ENCODE measurements around the gene NCDN.

Gene NCDN, protein sequence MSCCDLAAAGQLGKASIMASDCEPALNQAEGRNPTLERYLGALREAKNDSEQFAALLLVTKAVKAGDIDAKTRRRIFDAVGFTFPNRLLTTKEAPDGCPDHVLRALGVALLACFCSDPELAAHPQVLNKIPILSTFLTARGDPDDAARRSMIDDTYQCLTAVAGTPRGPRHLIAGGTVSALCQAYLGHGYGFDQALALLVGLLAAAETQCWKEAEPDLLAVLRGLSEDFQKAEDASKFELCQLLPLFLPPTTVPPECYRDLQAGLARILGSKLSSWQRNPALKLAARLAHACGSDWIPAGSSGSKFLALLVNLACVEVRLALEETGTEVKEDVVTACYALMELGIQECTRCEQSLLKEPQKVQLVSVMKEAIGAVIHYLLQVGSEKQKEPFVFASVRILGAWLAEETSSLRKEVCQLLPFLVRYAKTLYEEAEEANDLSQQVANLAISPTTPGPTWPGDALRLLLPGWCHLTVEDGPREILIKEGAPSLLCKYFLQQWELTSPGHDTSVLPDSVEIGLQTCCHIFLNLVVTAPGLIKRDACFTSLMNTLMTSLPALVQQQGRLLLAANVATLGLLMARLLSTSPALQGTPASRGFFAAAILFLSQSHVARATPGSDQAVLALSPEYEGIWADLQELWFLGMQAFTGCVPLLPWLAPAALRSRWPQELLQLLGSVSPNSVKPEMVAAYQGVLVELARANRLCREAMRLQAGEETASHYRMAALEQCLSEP

DNA sequence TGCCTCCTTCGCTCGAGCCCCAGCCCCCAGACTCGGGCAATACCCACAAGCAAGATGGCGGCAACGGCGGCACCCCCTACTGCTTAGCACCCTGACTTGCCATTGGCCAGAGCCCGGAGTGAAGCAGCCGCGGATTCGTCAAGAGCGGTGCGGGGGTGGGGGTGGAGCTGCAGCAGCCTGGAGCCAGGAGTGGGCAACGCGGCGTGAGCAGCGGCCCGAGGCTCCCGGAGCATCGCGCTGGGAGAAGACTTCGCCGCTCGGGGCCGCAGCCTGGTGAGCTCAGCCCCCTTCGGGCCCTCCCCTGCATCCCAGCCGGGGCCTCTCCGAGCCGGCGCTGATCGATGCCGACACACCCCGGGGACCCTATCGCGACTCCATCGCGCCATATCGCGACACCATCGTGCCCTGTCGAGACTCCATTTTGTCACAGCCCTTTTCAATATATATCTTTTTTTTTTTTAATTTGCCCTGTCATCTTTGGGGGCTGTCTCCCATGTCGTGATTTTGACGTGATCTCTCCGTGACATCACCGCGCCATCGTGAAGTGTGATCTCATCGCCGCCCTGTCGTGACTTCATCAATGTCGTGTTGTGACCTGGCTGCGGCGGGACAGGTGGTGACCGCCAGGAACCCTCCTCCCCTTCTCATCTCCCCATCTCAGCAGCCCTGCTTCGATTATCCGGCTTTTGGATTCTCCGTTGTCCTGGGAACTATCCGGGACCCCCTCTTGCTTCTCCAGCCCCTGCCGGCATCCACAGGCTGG, at the start of gene NCDN:
TSS of gene NCDN (plus strand) at position 189 of the 763 bp plus-strand sequence. CDS start at position 581, 392 bp downstream.
- peak; percentile 95 for DNase-seq

DNA sequence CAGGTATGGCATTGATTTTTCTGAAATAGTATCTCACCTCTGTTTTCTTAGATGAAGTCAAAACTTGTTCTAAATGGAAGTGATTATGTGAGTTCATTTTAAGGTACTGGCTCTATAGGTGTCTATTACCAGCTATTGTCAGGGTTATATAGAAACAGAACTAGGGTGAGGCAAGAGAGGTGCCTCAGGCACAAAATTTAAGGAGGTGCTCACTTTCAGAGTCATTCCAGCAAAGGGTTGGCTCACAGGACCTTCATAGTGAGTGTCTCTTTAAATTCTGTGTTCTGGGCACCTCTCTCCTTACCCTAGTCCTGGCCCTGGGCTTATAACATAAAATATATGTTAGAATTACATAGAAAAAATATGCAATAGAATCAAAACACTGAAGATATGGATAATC, 49.7 kb upstream of the NCDN start:
- no peak for DNase-seq

DNA sequence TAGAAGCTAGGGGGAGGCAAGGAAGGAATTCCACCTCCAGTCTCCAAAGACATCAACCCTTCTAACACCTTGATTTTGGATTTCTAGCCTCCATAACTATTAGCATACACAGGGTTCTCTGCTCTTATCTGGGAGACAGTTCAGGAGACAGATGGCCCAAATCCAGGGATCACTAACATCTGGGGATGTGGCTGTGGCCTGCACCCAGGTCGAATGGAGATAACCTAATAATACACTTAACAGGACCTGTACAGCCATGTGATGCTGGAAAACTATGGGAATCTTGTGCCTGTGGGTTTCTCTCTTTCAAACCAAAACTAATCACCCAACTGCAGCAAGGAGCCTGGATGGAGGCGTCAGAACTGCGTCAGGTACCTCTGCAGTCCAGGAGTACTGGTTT, 48.0 kb upstream of the NCDN start:
- DNase-seq, result no peak

DNA sequence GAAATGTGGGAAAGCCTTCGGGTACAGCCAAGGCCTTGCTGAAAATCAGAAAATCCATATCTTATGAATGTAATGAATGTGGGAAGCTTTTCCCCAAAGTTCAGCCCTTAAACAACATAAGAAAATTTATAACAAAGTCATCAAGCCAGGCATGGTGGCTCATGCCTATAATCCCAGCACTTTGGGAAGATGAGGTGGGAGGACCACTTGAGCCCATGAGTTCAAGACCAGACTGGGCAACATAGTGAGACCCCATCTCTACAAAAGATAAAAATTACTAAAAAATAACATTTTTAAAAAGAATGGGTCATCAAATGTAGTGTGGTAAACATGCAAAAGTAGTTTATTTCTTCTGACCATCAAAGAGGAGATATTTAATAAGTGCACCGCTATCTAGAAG, 46.3 kb upstream of the NCDN start:
- no peak for DNase-seq

DNA sequence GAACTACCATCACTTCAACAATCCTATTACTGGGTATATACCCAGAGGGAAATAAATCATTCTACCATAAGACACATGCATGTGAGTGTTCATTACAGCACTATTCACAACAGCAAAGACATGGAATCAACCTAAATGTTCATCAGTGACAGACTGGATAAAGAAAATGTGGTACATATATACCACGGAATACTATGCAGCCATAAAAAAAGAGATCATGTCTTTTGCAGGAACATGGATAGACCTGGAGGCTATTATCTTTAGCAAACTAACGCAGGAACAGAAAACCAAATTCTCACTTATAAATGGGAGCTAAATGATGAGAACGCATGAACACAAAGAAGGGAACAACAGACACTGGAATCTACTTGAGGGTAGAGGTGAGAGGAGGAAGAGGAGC, 39.4 kb upstream of the NCDN start:
- DNase-seq, result no peak

DNA sequence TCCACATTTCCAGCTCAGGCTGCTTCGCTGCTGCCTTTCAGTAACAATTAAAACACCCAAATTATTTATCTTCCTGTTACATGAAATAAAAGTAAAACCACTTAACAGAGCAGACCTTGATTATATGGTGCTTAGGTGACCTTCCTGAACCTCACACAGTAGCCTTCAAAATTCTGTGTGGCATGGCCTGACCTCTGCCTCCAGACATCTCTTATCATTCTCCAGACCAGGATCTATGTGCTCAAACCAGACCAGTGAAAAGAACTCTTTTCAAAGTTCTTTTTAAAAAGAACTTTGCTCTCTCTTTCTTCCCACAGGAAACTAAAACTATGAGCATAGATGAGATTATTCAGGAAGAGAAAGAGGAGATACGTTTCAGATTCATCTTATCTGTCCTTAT, 38.2 kb upstream of the NCDN start:
- DNase-seq, result no peak

DNA sequence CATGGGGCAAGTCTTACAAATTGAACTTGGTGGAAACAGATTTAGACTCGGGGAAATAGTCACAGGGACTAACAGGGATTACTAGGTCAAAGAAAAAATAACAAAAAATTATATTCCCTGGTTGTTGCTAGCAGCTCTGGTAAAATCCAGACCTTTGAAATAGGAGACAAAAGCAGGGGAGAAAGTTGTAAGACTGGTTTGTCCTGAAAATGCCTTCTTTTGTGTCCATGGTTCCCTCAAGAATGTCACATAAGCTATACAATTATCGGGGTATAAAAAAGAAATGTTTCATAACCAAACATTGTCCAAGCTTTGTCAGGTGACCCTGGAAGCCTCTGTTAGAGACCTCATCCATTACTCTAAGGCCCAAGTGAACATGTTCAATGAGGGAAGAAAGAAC, 33.5 kb upstream of the NCDN start:
- no peak for DNase-seq

DNA sequence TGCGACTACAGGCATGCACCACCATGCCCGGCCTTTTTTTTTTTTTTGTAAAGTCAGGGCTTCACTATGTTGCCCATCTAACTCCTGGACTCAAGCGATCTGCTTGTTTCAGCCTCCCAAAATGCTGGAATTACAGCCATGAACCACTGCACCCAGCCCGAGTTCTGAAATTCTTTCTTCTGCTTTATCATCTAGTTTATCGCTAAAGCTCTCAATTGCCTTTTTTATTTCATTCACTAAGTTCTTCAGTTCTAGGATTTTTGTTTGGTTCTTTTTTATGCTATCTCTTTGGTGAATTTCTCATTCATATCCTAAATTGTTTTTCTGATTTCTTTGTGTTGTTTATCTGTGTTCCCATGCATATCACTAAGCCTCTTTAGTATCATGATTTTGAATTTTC, 27.4 kb upstream of the NCDN start:
- no peak for DNase-seq

DNA sequence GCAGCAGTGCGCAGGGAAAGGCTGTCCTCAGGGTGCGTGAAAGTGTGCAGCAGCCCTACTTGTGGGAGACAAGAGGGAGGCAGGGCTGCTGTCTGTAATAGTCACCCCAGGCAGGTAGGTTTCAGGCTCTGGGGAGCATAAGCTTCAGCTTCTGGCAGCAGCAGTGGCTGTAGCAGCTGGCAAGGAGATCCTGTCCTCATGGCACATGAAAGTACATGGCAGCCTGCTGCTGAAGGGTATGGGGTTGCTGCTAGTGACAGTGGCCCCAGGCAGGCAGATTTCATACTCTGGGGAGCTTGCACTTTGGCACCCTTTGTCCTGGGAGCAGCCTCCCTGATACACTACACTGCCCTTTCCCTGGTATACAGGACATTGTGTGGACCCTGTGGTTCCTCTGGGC, 26.7 kb upstream of the NCDN start:
- DNase-seq, result no peak

DNA sequence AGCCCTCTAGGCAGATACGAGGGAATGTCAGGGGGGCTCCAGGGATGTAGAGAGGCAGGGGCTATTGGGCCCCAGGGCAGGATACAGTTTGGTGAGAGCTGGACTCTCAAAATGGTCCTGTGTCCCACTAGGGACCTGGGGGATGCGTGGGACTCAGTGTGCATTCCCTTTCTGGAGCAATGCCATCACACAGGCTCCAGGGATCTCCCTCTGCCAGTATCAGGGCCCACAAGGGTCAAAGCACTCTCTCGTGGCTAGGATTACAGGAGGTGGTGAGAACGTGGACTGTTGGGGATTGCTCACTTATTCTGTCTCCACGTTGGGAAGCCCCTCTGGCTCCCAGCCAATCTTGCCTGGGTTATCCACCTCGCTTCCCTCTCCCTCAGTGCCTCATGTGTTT, 26.2 kb upstream of the NCDN start:
- no peak for DNase-seq

DNA sequence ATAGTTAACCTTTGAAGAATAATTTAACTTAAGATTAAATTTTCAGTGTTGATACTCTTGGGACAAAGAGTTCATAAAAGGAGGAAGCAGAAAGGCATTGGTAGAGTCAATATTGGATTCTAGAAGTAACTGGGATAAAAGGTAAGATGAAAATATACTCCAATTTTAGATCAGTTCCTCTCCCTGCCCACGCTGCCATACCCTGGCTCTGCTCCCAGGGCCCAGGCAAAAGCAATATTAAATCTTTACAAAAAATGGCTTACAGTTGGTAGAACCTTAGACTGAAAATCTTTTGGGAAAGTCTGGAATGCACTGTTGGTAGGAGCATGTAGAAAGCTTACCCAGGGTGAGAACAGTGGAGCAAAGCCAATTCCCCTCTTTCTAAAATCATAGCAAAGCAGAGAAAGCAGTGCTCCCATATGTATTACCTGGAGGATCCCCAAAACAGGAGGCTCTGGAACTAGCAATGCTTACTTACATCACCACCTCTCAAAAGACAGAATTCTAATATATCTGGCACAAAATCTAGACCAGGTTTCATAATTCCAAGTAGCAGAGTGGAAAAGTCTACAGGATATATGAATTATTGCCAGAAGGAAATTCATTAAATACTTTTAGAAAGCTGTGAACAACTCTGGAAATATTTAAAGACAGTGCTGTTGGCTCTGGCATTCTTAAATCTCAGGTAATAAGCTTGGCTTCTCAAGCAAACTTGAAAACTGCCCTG, 24.9 kb upstream of the NCDN start:
- DNase-seq, result no peak

DNA sequence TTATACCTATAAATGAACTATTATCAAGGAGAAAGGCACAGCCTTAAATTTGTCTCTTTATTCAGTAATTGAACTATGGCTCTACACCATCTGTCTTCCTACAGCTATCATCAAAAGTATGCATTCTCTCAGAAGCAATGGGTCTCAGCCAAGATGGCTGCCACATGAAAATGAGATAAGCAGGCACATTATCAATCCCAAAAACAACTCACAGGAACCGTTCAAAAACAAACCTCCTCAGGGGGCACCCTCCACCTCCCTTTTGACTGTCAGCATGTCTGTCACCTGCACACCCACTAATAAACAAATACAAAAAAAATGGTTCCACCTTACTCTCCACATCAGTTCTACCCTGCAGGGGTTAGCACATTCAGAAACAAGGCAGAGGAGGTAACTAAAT, 24.0 kb upstream of the NCDN start:
- no peak for DNase-seq

DNA sequence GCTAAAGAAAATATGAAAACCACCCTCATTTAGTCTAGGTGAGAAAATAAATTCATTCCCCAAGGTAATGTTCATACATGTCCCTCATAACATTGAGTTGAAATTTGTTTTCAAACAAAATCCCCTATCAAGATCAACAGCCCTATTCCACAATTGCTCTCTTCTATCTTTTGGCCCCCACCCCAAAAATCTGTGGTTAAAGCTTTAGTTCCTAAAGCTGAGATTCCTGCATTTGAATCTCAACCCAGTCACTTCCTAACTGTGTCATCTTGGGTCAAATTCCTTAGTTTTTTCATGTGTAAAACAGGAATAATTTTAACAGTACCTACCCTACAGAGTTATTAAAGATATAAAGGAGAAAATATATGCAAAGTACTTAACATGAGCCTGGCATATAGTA, 22.4 kb upstream of the NCDN start:
- no peak for DNase-seq

DNA sequence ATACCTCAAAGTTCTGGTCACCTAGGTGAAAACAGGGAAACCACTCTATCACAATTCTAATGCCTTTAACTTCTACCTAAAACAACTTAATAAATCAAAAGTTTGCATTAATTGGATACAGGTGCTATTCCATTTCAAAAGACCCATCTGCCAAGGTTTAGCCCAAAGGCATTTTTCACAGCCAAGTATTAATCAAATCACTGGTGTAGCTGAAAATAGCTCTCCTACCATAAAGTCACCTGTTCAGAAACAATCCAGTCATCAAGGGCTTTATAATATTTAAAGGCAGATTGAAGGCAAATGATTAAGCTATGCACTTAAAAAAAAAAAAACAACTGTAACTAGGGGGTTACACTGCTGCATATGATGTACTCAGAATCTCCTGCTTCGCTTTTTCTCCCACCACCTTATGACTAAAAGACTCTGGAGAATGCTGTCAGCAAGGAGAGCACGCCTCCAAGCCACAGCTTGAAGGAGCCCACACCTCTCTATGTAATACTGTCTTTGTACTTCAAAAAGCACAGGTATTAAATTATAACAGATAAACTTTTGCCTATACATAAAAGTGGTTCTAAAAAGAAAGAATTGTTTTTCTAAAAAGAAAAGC, 20.9 kb upstream of the NCDN start:
- no peak for DNase-seq

DNA sequence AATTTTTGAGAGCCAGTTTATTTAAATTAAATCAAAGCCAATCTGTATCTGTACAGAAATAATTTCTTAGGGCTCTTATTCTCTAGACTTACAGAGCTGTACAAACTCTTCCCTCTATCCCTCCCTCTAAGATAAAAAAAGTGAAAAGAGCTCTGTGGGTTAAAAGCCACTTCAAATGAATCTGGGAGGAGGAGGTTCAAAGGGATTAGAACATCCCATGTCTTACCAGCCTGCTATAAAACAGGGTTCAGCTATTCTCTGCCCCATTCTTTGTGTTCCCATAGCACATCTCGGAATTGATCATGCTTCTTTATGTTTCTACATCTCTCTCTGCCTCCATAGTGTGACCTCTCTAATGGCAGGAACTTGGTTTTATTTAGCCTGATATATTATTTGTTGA, 19.8 kb upstream of the NCDN start:
- DNase-seq, result no peak

DNA sequence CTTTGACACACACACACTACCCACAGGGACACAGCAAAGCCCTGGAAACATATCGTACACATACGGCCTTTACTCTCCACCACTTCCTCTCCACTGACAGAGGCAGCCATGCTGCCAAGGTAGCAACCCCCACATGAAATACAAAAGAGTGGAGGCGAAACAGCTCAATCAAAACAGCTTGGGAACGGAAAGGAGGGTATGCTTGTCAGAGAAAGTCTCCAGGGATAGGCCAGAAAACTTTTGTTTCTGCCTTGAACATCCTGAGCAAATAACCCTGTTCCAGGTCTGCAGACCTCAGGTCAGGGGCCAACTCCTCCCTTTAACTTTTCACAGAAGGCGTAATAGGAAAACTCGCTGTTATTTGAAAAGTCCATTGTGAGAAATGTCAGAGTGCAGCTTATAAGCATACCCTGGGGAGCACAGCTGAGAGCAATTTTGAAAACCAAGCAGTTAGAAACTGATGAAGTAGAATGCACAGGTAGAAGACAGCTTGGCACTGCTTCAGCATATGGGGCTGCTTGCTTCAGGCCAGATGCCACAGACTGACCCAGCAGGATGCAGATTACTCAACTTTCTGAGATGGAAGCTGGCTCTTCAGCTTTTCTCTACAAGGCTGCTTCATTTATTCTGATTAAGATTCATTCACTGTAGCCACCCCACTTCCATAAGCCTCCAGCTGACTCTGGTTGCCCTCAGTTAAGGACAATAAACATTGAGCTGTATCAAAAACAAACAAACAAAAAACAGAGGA, 18.4 kb upstream of the NCDN start:
- DNase-seq, result peak; percentile 23 to 27

DNA sequence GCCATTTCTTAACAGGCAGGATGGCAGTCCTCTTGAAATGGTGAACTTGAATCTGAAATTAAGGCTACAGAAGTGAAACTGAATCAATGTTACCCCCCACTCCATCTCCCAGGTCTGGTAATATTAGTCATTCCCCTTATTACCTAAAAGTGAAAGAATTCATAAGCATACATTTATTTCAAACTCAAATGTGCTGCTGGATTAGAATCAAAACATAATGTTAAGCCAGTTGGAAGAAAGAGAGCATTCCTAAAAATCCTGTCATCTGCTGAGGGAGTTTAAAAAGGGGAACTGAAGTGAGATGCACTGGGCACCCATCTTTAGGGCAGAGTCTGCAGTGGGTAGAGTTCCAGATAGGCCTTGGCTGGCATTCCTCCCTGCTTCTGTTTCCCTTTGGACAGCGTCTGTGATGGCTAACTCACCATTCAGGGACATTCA, 17.8 kb upstream of the NCDN start:
- DNase-seq, result no peak

DNA sequence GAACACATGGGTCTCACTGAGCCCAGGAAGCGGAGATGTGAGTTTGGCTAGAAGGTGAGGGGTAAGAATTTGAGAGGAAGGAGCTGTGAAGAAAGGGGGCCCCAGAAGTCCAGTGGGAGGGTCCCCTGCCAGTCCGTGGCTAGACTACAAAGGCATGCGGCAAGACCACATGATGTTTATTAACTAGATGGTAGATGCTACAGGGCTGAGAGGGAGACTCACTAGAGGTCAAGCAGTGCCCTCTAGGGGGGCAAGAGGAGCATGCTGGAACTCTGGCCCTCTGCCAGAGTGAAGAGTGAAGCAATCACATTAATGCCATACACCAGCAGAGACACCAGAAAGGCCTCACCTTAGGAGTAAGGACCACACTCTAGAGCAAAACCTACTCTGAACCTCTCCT, 12.6 kb upstream of the NCDN start:
- peak; percentile 73 to 81 for DNase-seq

DNA sequence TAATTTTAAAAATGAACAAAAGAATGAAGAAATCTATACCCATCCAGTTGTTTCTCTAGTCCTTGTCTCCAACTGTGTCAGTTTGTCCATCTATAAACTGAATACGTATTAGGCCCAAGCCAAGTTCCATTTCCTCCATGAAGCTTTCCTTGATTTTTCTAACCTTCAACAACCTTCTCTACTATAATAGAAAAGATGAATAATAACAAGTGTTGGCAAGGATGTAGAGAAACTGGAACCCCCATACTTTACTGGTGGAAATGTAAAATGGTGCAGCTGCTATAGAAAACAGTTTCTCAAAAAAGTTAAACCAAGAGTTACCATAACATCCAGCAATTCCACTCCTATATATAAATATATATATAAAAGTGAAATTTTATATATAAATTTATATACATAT, 11.0 kb upstream of the NCDN start:
- no peak for DNase-seq

DNA sequence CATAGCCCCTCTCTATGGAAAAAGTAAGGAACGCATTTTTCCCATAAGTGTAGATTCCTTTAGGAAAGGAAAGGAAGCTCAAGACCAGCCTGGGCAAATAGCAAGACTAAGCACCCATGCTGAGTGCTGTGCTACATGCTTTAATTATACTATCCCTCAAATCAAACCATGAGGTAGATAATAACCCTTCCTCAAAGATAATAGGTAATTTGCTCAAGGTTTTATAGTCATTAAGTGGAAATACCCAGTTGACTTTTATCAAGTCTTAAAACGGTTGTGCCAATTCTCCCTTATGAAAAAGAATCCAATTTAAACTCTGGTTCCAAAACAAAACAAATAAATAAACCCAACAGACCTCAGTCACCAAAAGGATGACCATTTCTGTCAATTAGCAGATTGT, 3.7 kb upstream of the NCDN start:
- no peak for DNase-seq

DNA sequence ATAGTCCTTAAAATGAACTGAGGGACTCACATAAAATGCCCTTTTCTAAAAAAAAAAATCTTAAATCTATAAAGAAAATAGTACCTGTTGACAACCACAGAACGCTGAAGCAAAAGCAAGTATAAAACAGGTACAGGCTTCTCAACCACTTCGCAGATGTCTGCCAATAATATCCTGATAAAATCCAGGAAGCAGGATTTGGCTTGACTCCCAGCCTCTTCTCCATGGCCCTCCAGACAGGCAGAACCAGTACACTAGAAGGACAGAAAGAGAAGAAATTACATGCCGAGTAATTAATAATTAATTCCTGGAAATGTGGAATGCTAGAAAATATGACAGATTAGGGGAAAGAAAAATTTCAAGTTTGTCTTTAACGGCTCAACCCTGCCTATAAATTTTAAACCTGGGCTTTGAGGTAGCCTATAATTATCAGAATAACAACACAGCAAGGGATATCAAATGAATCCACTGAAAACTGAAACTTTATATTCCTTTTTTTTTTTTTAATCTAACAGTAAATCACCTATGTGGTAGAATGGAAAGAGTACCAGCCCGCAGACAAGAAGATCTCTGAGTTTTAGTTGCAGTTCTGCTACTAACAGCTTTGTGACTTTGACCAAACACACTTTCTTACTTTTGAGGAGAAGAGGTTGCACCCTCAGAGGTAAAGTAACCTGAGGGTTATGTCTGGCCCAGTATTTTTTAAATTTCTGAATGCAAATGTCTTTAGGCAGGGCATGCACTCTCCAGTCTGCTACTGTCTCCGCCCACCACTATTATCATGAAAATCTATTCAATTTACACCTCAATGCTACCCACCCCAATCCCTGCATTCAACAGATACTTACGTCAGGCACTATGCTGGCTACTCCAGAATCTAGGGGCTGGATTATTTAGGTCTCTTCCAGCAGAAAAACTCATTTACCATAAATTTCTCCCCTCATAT, 3.1 kb upstream of the NCDN start:
- no peak for DNase-seq

Measured in AML-193 (cell line).